Esophagus squamous epithelium (tissue), 4 donors: Measurements from ENCODE around the gene GID8.

Source experiments
- CTCF ChIP-seq, 6 experiments: fragments of 450-650 bp in 4 of 6; fragments of 200-600 bp in 2 of 6; sonication (generic) in 2 of 6; IDR thresholded peaks; one replicate each; pipeline ENCODE4 v1.5.1; 2016 to 2019; ENCODE audit warnings: antibody characterized with exemption in 6 of 6, mild to moderate bottlenecking in 4 of 6, moderate library complexity in 4 of 6
- POLR2A ChIP-seq, 4 donors: fragments of 450-650 bp; IDR thresholded peaks; one replicate each; pipeline ENCODE4 v1.6.1; 2017; ENCODE audit warnings: antibody characterized with exemption in 4 of 4, mild to moderate bottlenecking in 4 of 4, moderate library complexity in 3 of 4

GRCh38 chr20:62893700-62894099 is 44.2 kb upstream of the GID8 start:
- TF ChIP-seq CTCF (IDR thresholded peaks at IDR 0.05) (no peak), POLR2A (IDR thresholded peaks at IDR 0.05) (no peak)
